Astrocyte of the hippocampus (primary cell): Measurements from ENCODE around the gene KHDC4.
A peak's percentile ranks its signal among the peaks of the same experiment; 100 is the strongest.

Source experiments
- DNase-seq: peaks from one replicate; pipeline ENCODE4 v3.0.0; 2011; ENCODE audit warnings: low read depth, low spot score

The KHDC4 gene

GRCh38 chr1:155934097-155934935 is at the start of gene KHDC4:
Gene KHDC4 (minus strand): TSS chr1:155934413. CDS start chr1:155934373, 40 bp downstream.
- peak; percentile 99 for DNase-seq

DNA sequence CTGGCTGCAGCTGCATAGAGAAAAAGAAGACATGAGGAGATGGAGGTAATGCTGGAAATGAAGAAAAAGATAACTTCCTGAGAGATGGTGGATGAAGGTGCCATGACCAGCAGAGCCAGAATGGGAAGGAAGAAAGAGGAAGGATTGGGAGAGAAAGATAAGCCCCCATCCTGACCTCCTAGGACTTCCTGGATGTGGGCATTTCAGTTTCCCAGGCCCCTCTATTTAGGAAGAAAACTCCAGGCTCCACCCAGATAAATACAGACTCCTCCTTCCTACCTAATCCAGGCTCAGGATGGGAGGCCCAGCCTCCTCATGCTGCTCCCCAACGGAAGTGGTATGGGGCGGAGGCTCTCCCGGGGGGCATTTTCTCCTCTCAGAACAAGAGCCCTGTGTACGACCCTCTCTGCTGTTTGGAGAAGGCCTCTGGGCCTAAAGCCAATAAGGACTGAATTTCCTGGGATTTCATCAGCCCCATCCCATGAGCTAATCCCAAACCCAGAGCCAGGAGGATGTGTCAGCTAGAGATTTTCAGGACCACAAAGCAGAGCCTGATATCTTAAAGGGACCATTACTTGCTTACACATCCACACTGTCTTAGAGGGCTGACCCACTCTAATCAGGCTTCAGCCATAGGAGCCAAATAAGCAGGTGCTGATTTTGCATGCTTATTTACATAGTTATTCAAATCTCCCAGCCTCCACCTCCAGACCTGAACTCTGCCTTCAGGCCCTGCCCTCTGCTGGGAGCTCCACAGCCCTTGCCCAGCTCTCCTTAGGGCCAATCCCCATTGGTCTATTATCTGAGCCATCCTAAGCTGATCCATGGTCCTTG is 49.2 kb upstream of the KHDC4 start:
- DNase-seq = peak; percentile 78

- no peak for DNase-seq
These were observed 47.9 kb upstream of the KHDC4 start for GRCh38 chr1:155982106-155982505.

DNA sequence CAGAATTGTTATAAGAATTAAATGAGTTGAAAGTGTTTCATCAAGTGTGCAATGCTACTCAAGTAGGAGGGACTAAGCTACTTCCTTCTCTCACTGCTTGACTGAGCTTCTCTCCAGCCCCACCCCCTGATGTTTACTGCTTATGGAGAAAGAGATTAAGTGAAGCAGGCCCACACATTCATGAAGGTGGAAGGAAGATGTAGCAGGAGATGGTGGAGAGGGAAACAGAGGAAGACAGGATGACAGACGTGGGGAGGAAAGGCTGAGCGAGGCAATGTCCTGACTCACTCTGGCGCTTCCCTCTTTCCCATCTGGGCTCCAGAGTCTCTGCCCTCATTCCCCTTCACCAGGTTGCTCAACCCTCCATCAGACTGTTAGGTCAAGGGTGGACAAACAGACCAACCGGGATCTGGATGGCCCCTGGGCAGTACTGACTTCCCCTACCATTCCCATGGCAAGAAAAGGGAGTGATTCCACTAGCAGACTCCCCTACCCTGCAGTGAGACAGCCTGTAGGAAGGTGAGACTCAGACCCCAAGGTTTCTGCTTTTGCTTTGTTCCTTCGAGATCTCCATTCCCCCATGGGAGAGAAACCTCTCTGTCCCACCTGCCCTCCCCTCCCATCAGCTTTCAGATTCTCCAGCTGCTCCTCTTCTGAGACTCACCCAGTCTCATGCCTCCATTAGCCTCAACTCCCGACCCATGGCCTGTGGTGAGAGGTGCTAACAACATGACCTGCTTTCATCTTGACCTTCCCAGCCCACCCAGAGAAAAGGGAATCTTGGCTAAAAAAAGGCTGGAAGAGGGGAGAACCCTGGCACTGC is 47.3 kb upstream of the KHDC4 start:
- peak; percentile 22 for DNase-seq

DNA sequence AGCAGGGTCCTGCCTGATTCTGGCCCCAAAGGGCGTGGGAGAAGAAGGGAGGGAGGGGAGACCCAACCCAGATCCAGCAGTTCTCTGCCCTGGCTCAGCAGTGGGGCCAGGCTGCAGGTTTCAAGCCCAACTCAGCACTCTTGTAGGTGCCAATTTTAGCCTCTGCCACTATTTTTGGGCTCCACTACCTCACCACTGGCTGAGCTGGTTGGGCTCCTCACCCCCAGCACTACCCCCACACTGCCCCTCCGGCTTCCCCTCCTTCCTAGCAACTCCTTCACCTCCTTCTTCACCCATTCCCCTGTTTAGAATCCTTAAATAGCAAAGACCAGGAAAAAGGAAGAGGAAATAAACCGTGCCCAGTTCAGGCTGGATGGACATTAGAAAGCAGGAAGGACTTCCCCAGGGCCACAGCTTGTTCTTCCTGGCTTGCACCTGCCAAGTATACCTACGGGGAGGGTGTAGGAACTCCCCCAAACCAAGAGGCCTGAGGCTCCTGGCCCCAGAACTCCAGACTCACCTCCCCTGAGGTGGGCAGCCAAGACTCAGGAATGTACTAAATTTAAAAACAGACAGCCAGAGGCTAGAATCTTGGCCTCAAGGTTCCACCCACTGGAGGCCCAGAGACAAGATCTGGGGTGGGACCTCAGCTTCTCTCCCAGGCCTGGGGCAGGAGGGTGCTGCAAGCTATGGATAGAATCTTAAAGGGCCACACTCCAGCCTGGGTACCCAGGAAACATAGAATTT is 45.6 kb upstream of the KHDC4 start:
- DNase-seq = no peak

DNA sequence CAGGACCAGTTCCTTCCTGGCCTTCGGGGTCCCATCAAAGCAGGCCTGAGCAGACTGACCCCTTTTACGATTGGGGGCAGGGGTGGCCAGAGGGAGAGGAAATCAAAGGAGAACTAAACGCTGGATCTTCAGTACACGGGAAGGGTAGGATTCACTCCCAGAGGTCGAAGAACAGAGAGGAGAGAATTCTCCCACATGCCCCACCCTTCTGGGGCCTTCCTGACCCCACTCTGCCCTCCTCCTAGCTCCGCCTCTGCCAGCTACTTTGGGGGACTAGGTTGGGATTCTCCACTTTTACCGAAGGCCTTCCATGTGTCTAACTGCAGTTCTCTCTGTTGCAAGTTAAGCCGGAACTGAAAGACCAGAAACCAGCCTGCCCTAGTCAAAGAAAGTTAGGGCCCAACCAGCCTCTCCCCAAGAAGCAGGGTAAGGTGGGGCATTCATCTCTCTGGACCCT is 44.8 kb upstream of the KHDC4 start:
- DNase-seq = no peak

DNA sequence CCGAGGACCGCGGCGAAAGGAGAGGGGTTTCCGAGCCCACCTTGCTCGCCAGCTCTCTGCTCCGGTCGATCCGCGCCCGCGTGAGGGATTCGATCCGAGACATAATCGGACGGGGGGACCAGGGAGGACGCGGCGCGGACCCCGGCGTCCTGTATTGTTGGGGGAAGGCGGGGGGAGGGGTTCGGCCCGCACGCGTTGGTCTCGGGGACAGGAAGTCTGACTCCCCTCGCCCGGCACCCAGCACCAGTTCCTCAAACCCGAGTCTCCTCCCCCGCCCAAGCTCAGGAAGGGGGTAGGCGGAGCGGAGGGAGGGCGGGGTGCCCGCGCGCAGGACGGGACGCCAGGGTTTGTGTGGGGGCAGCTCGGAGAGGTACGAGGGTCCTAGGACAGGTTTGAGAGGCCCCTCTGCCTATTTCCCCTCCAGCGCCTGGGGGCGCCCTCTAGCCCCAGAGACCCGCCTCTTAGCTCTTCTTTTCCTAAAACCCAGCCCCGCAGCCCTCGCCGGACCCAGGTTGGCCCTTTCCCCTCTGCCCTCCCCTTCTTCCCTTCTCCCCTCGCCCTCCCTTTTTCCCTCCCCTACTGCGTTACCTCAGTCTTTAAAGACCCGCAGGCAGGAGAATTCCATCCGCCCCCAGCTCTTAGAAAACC is 44.2 kb upstream of the KHDC4 start, which contains the start of gene ARHGEF2:
Gene ARHGEF2, minus strand, starts transcription at position 223 of the 648 bp plus-strand sequence. Its CDS starts 120 bp downstream, at position 103.
- DNase-seq = peak; percentile 78

- DNase-seq = peak; percentile 66
These were observed 43.6 kb upstream of the KHDC4 start for GRCh38 chr1:155977690-155978324.

- DNase-seq = no peak
These were observed 42.9 kb upstream of the KHDC4 start for GRCh38 chr1:155976913-155977689.

DNA sequence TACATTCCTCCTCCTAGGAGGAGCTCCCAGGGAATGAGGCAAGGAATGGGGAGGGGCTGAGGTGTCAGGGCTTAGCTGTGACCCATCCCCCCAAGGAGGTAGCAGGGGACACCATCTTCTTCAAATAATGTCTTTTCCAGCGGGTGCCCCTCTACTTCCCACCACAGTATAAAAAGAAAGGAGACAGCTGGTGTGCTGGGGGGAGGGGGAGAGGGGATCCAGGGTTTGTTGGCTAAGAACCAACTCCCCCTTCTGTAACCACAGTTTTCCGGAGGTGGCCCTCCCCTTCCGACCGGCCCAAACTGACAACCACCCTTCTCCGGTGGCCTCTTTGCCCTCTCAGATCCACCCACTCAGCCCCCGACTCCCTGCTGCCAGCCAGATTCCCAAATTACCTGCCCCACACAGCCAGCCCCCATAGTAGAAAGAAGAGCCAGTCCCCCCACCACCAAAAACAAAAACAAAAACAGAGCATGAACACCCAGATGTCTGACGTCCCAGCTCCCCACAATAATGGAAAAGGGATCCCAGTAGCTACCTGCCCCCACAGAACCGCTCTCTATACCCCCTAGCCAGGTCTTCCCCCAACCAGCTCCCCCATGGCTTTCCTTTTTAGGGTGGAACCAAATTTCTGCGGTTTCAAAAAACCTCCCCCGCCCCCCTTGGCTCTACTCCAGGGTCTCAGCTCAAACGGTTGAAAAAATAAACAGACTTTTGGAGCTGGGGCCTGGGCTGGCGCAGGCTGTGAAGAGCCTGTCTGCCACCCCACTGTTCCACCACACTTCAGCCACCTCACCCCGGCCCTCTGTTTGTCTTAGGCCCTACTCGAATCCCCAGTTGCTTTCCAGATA is 42.1 kb upstream of the KHDC4 start:
- DNase-seq = peak; percentile 73

DNA sequence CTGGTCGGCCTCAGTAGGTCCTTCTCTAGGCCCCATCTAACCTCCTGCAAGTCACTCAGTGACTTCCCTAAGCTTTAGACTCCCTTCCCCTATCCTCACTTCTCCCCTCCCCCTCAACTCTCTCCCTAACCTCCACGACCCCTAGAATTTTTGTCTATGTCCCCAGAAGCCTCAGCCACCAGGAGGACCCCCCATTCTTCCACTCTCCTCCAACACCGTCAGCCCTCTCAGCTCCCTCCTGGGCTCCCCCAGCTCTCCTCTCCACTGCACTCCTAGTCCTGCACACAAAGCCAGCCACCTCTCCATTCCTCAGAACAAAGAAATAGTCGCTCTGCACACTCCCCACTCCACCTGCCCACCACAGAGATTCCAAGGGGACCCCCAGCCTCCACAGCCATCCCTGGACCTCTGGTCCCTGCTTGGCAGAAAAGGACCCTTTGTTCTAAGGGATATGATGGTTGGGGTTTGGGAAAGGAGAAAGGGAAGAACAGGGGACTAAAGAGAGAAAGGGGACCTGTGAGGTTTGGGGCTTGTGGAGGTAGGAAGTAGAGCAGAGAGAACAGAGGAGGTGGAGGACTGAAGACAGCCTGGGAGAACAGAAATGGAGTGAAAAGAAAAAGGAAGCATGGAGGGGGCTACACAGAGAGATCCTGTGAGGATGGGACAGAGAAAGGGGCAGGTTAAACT is 41.3 kb upstream of the KHDC4 start:
- no peak for DNase-seq

- DNase-seq = peak; percentile 25
These were observed 40.2 kb upstream of the KHDC4 start for GRCh38 chr1:155974208-155975115.

DNA sequence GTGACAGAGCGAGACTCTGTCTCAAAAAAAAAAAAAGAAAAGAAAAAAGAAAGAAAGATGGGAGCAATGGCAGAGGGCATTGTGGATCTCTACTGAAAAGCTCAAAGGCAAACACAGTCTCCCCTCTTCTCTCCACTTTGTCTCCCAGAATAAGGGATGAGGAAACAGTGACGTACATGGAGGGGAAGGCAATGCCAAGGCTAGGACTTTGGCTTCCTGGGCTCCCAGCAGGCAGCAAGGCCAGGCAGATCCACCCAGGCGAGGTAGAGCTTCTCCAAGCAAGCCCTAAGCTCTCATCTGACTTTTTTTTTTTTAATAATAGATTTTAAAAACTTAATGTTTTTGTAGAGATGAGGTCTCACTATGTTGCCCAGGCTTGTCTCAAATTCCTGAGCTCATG is 39.5 kb upstream of the KHDC4 start:
- no peak for DNase-seq

DNA sequence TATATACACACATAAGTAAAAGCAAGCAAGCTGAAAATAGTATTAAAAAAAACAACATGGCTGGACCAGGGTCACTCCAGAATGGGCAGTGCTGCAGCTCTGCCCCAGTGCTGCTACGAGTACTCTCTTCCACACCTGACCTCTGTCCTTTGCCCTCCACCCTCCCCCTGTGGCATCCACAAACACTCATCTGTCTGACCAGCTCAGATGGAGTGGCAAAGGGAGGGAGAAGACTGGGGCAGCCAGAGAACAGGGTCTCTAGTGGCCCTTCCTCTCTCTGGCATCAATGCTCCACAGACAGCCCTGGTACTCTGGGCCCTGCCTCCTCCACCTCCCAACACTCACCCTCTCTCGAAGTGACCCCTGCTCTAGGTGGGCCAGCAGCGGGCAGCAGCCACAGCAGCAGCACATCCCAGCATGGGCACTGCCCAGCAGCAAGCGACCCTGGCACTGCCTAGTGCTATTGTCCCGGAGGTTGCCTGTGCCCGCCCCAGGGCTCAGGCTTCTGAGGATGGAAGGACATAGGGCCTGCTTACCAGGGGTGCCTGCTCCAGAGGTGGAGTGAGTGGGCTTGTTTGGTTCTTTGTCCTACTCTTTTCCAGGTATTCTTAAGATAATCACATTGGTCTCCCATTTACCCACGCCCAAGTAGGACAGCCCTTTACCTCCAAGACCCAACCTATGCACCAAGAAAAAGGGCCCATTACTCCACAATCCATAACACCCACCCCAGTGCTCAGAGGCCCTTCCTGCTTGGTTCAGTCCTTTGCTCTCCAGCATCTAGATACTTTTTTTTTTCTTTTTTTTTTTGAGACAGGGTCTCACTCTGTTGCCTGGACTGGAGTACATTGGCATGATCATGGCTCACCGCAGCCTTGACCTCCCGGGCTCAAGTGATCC is 37.9 kb upstream of the KHDC4 start:
- no peak for DNase-seq

- DNase-seq = peak; percentile 73
These were observed 36.4 kb upstream of the KHDC4 start for GRCh38 chr1:155970531-155971167.
